Nephron progenitor cell (in vitro differentiated cells): ENCODE data around the gene RABL6.
"Not testable (repeated sequence)": the region's sequence is repeated elsewhere in the genome, so short reads cannot be mapped to it uniquely, and the experiment has no call there.

Source experiments
- DNase-seq: peaks from one replicate; pipeline ENCODE4 v3.0.0; 2021
- H3K27ac Mint-ChIP-seq: 2 replicates; pipeline ENCODE4 v1.8.0; 2021; ENCODE audit warnings: mild to moderate bottlenecking, moderate library complexity, mixed read lengths
- H3K27me3 Mint-ChIP-seq: 2 replicates; pipeline ENCODE4 v1.8.0; 2021; ENCODE audit warnings: mild to moderate bottlenecking, low read depth, mixed read lengths; ENCODE audit not compliant: poor library complexity
- H3K36me3 Mint-ChIP-seq: 2 replicates; pipeline ENCODE4 v1.8.0; 2021; ENCODE audit warnings: low read depth, mixed read lengths
- H3K4me1 Mint-ChIP-seq: 2 replicates; pipeline ENCODE4 v1.8.0; 2021; ENCODE audit warnings: mixed read lengths
- H3K4me3 Mint-ChIP-seq: 2 replicates; pipeline ENCODE4 v1.8.0; 2021; ENCODE audit warnings: mild to moderate bottlenecking, moderate library complexity, mixed read lengths
- H3K9me3 Mint-ChIP-seq: 2 replicates; pipeline ENCODE4 v1.8.0; 2021; ENCODE audit warnings: mild to moderate bottlenecking, moderate library complexity, mixed read lengths
- TF ChIP-seq, protein P1 (sequence below): fragments of 200-600 bp; sonication (generic); IDR thresholded peaks from 2 replicates; pipeline ENCODE4 v1.5.0; 2021; ENCODE audit warnings: antibody characterized with exemption

Gene RABL6

DNA sequence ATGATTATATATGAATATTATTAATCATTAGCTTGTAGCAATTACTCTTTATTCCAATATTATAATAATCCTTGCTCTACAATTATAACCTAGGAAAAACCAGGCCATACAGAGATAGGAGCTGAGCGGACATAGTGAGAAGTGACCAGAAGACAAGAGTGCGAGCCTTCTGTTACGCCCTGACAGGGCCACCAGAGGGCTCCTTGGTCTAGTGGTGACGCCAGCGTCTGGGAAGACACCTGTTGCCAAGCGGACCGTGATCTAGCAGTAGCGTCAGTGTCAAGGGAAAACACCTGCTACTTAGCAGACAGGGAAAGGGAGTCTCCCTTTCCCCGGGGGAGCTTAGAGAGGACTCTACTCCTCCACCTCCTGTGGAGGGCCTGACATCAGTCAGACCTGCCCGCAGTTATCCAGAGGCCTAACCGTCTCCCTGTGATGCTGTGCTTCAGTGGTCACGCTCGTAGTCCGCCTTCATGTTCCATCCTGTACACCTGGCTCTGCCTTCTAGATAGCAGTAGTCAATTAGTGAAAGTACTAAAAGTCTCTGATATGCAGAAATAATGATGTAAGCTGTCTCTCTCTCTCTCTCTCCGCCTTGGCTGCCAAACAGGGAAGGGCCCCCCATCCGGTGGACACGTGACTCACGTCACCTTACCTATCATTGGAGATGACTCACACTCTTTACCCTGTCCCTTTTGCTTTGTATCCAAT lies 41.2 kb upstream of the RABL6 start:
- not testable (repeated sequence) for H3K36me3 Mint-ChIP-seq, H3K27ac Mint-ChIP-seq, H3K4me3 Mint-ChIP-seq, H3K9me3 Mint-ChIP-seq
- H3K27me3 Mint-ChIP-seq = peaks cover 34% of the 10 kb centered on the region
- DNase-seq = peak; percentile 47
- TF ChIP-seq, protein P1, sequence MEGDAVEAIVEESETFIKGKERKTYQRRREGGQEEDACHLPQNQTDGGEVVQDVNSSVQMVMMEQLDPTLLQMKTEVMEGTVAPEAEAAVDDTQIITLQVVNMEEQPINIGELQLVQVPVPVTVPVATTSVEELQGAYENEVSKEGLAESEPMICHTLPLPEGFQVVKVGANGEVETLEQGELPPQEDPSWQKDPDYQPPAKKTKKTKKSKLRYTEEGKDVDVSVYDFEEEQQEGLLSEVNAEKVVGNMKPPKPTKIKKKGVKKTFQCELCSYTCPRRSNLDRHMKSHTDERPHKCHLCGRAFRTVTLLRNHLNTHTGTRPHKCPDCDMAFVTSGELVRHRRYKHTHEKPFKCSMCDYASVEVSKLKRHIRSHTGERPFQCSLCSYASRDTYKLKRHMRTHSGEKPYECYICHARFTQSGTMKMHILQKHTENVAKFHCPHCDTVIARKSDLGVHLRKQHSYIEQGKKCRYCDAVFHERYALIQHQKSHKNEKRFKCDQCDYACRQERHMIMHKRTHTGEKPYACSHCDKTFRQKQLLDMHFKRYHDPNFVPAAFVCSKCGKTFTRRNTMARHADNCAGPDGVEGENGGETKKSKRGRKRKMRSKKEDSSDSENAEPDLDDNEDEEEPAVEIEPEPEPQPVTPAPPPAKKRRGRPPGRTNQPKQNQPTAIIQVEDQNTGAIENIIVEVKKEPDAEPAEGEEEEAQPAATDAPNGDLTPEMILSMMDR = peak; percentile 50
- H3K4me1 Mint-ChIP-seq = peaks cover 19% of the 10 kb centered on the region

GRCh38 chr9:136769710-136770191 lies 38.0 kb upstream of the RABL6 start:
- Mint-ChIP-seq H3K9me3 (peaks cover 14% of the 10 kb centered on the region), H3K27me3 (peaks cover 46% of the 10 kb centered on the region), H3K36me3 (no peaks in the 10 kb centered on the region), H3K27ac (no peak overlapping the region), H3K4me3 (peak overlapping the region; percentile 65), H3K4me1 (peaks cover 19% of the 10 kb centered on the region)
- TF ChIP-seq, protein P1 = peak; percentile 37
- DNase-seq = peak; percentile 79

- peaks cover 13% of the 10 kb centered on the region for H3K4me1 Mint-ChIP-seq
- H3K27me3 Mint-ChIP-seq = peaks cover 51% of the 10 kb centered on the region
- H3K9me3 Mint-ChIP-seq = peaks cover 17% of the 10 kb centered on the region
- H3K4me3 Mint-ChIP-seq = no peak overlapping the region
- TF ChIP-seq, protein P1 = no peak
- no peak for DNase-seq
- H3K36me3 Mint-ChIP-seq = no peaks in the 10 kb centered on the region
- no peak overlapping the region for H3K27ac Mint-ChIP-seq
These were observed 35.8 kb upstream of the RABL6 start for GRCh38 chr9:136771907-136772415.

DNA sequence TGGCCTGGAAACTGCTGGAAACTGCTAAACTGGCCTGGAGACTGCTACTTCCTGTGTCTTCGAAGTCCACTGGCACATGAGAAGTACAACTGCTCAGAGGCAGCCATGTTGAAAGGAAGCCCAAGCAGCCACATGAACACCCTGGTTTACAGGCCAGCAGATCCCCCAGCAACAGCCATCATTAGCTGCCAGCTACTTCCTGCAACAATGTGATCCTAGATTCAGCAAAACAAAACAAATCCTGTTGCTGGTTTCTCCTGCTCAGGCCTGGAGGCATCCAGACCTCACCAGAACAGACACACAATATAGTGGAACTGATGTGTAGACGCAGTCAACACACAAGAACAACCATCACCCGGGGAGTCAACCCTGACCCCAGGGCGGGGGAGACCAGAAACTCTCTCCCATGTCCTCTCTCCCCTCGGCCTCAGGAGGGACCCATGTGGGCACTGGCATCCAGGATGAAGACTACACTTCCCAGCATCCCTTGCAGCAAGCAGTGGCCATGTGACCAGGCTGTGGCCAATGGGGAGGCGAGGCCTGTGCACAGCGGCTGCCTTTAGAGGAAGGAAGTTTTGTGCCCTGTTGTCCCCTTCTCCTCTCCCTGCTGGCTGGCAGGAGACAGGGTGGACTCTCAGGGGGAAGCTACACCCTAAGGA lies 34.2 kb upstream of the RABL6 start:
- peaks cover 50% of the 10 kb centered on the region for H3K27me3 Mint-ChIP-seq
- peaks cover 25% of the 10 kb centered on the region for H3K4me1 Mint-ChIP-seq
- H3K36me3 Mint-ChIP-seq = no peaks in the 10 kb centered on the region
- DNase-seq = no peak
- H3K9me3 Mint-ChIP-seq = peaks cover 26% of the 10 kb centered on the region
- H3K27ac Mint-ChIP-seq = no peak overlapping the region
- TF ChIP-seq, protein P1 = no peak
- H3K4me3 Mint-ChIP-seq = no peak overlapping the region

DNA sequence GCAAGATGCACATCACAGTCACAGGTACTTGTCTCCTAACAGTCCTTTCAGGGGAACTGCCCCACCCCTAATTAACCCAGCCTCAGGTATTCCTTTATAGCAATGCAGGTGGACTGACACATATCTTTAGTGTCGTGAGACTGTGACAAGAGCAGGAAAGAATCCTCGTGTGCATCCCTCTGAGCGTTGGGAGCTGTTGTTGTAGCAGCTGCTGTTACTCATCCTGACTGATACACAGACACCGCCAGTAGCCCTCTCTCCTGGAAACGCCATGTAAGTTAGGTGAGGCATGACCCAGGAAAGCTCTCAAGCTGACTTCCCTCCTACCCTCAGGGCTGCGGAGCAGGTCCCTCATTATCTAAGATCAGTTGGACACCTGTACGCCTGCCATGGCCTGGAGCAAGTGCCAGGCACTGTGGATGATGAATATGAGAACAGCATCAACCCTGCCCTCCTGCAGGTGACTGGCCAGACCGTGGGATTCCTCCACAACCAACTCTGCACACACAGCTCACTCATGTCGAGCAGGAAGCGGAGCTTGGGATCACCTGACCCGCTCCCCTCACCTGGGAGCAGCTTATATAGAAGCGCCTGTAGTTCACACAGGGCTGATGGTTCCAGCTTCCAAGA lies 33.2 kb upstream of the RABL6 start:
- Mint-ChIP-seq H3K4me3 (no peak overlapping the region), H3K27ac (no peak overlapping the region), H3K36me3 (peaks cover 6% of the 10 kb centered on the region), H3K4me1 (peaks cover 35% of the 10 kb centered on the region), H3K27me3 (peaks cover 59% of the 10 kb centered on the region), H3K9me3 (peaks cover 36% of the 10 kb centered on the region)
- TF ChIP-seq, protein P1 = no peak
- DNase-seq = no peak
